HG03060 (cell line): ENCODE measurements around the gene GABRG3.

Source experiments
- ATAC-seq: cut with Tn5 transposase; IDR thresholded peaks from one replicate; pipeline ENCODE4 v1.9.1; 2021; ENCODE audit warnings: low read depth, moderate number of reproducible peaks; ENCODE audit not compliant: unreplicated experiment

The GABRG3 gene

DNA sequence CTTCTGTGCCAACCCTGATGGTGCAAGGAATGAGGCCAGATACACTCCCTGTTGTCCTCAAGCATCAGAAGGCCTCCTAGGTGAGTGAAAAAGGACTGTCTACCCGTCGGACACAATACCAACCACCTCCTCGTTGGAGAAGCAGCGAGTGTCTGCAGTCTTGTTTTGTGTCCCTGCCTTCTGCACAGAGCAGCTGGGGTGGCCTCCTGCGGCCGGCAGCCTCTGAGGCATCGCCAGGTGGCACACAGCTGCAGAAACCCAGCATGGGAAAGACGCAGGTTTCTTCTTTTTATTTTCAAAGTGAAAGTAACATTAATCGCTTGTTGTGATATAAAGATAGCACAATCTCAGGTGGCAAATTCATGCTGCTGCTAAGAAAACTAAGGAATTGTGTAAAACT is 618.3 kb downstream of the GABRG3 start:
- ATAC-seq: no peak

- no peak for ATAC-seq
Observed at GRCh38 chr15:27589782-27590181, 618.8 kb downstream of the GABRG3 start.
